GM21367 (cell line): ENCODE data around the gene SIGLECL1.

Source experiments
- ATAC-seq: cut with Tn5 transposase; IDR thresholded peaks from one replicate; pipeline ENCODE4 v1.9.1; 2021; ENCODE audit not compliant: unreplicated experiment

SIGLECL1 gene

GRCh38 chr19:51295382-51296126, 44.7 kb downstream of the SIGLECL1 start:
- ATAC-seq, result no peak

- no peak for ATAC-seq
Measured at GRCh38 chr19:51296336-51297093, 45.6 kb downstream of the SIGLECL1 start.

GRCh38 chr19:51297406-51297805, 46.5 kb downstream of the SIGLECL1 start:
- ATAC-seq, result no peak

GRCh38 chr19:51301266-51301665, 50.4 kb downstream of the SIGLECL1 start:
- ATAC-seq, result no peak

GRCh38 chr19:51305479-51305878, 54.6 kb downstream of the SIGLECL1 start:
- ATAC-seq, result no peak

GRCh38 chr19:51311351-51312257, 60.7 kb downstream of the SIGLECL1 start, which contains the start of gene IGLON5:
Gene IGLON5, plus strand, starts transcription at chr19:51311644. Its CDS starts 204 bp downstream, at chr19:51311848.
- no peak for ATAC-seq

- no peak for ATAC-seq
Measured at GRCh38 chr19:51316688-51317087, 65.8 kb downstream of the SIGLECL1 start.

- no peak for ATAC-seq
Measured at GRCh38 chr19:51317376-51317775, 66.5 kb downstream of the SIGLECL1 start.

GRCh38 chr19:51317968-51318367, 67.1 kb downstream of the SIGLECL1 start:
- ATAC-seq, result no peak
